Measurements from ENCODE around the gene EBF4.
"Not testable (repeated sequence)": the region's sequence is repeated elsewhere in the genome, so short reads cannot be mapped to it uniquely, and the experiment has no call there.

Gene EBF4

GRCh38 chr20:2806351-2806701 is 113.7 kb downstream of the EBF4 start:
- no peak overlapping the region for H3K9ac ChIP-seq (ENCODE audit: low read length)
- no peak overlapping the region for H3K4me3 ChIP-seq (ENCODE audit: low read depth, low read length)
- H3K36me3 ChIP-seq (ENCODE audit: control insufficient read depth, insufficient read depth, low read length) = no peaks in the 10 kb centered on the region
- H3K27me3 ChIP-seq (ENCODE audit: control insufficient read depth, insufficient read depth, low read length) = peaks cover 67% of the 10 kb centered on the region
- H3K9me3 ChIP-seq (ENCODE audit: control insufficient read depth, insufficient read depth, low read depth, low read length) = no peaks in the 10 kb centered on the region
- H3K27ac ChIP-seq (ENCODE audit: low read depth, low read length) = no peak overlapping the region
- H3K4me1 ChIP-seq (ENCODE audit: control insufficient read depth, insufficient read depth, low read length) = peaks cover 23% of the 10 kb centered on the region

- peaks cover 19% of the 10 kb centered on the region for H3K4me1 ChIP-seq (ENCODE audit: control insufficient read depth, insufficient read depth, low read length)
- peaks cover 60% of the 10 kb centered on the region for H3K27me3 ChIP-seq (ENCODE audit: control insufficient read depth, insufficient read depth, low read length)
- no peak overlapping the region for H3K27ac ChIP-seq (ENCODE audit: low read depth, low read length)
- H3K9ac ChIP-seq (ENCODE audit: low read length) = no peak overlapping the region
- no peaks in the 10 kb centered on the region for H3K36me3 ChIP-seq (ENCODE audit: control insufficient read depth, insufficient read depth, low read length)
- peaks cover 1% of the 10 kb centered on the region; the same call in 1 of the 2 replicates for H3K9me3 ChIP-seq (ENCODE audit: control insufficient read depth, insufficient read depth, low read depth, low read length)
- no peak overlapping the region for H3K4me3 ChIP-seq (ENCODE audit: low read depth, low read length)
Measured at GRCh38 chr20:2807019-2807418, 114.4 kb downstream of the EBF4 start.

- not testable (repeated sequence) for H3K36me3 ChIP-seq (ENCODE audit: control insufficient read depth, insufficient read depth, low read length); H3K4me3 ChIP-seq (ENCODE audit: low read depth, low read length); H3K9ac ChIP-seq (ENCODE audit: low read length); H3K27ac ChIP-seq (ENCODE audit: low read depth, low read length); H3K9me3 ChIP-seq (ENCODE audit: control insufficient read depth, insufficient read depth, low read depth, low read length)
- Histone ChIP-seq H3K4me1 (ENCODE audit: control insufficient read depth, insufficient read depth, low read length) (peaks cover 19% of the 10 kb centered on the region), H3K27me3 (ENCODE audit: control insufficient read depth, insufficient read depth, low read length) (peaks cover 51% of the 10 kb centered on the region)
Measured at GRCh38 chr20:2807929-2808328, 115.3 kb downstream of the EBF4 start.

GRCh38 chr20:2809690-2810089 is 117.1 kb downstream of the EBF4 start:
- Histone ChIP-seq H3K27me3 (ENCODE audit: control insufficient read depth, insufficient read depth, low read length) (peaks cover 33% of the 10 kb centered on the region), H3K4me1 (ENCODE audit: control insufficient read depth, insufficient read depth, low read length) (peaks cover 19% of the 10 kb centered on the region), H3K9me3 (ENCODE audit: control insufficient read depth, insufficient read depth, low read depth, low read length) (peaks cover 6% of the 10 kb centered on the region), H3K27ac (ENCODE audit: low read depth, low read length) (no peak overlapping the region), H3K9ac (ENCODE audit: low read length) (no peak overlapping the region), H3K36me3 (ENCODE audit: control insufficient read depth, insufficient read depth, low read length) (no peaks in the 10 kb centered on the region), H3K4me3 (ENCODE audit: low read depth, low read length) (no peak overlapping the region)

Data from HUES6 (cell line).